Measurements from ENCODE around the gene CHSY1. TPM values are rescaled to one million over a fixed set of nuclear protein-coding genes. Genes with fewer than 3 reads are reported as not detected.

The CHSY1 gene
- total and polyA plus RNA-seq, 10 of the 15 experiments (the other 5 are each of a cell fraction or from before 2014, with no cell fraction given), result 1.4 to 31.2 (median 10.5) TPM

DNA sequence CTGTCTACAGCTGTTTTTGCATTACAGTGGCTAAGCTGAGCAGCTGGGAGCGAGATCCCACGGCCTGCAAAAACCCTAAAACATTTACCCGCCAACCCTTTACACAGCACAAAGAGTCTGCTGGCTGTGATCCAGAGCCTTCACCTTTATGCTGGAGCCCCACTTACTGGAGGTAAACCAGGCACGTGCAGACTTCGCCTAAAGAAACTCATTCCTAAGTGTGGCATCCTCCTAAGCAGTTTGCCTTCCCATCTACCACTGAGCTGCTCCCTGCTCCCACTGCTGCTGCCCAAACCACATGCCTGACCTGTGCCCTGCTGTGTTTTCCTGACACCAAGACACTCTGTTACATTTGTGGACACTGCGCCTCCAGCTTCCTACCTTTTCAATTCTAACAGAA, 53.0 kb downstream of the CHSY1 start (continued):
- TF ChIP-seq, protein P1, sequence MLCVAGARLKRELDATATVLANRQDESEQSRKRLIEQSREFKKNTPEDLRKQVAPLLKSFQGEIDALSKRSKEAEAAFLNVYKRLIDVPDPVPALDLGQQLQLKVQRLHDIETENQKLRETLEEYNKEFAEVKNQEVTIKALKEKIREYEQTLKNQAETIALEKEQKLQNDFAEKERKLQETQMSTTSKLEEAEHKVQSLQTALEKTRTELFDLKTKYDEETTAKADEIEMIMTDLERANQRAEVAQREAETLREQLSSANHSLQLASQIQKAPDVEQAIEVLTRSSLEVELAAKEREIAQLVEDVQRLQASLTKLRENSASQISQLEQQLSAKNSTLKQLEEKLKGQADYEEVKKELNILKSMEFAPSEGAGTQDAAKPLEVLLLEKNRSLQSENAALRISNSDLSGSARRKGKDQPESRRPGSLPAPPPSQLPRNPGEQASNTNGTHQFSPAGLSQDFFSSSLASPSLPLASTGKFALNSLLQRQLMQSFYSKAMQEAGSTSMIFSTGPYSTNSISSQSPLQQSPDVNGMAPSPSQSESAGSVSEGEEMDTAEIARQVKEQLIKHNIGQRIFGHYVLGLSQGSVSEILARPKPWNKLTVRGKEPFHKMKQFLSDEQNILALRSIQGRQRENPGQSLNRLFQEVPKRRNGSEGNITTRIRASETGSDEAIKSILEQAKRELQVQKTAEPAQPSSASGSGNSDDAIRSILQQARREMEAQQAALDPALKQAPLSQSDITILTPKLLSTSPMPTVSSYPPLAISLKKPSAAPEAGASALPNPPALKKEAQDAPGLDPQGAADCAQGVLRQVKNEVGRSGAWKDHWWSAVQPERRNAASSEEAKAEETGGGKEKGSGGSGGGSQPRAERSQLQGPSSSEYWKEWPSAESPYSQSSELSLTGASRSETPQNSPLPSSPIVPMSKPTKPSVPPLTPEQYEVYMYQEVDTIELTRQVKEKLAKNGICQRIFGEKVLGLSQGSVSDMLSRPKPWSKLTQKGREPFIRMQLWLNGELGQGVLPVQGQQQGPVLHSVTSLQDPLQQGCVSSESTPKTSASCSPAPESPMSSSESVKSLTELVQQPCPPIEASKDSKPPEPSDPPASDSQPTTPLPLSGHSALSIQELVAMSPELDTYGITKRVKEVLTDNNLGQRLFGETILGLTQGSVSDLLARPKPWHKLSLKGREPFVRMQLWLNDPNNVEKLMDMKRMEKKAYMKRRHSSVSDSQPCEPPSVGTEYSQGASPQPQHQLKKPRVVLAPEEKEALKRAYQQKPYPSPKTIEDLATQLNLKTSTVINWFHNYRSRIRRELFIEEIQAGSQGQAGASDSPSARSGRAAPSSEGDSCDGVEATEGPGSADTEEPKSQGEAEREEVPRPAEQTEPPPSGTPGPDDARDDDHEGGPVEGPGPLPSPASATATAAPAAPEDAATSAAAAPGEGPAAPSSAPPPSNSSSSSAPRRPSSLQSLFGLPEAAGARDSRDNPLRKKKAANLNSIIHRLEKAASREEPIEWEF (IDR thresholded peaks at IDR 0.05; ENCODE audit: insufficient replicate concordance, low read depth, low read length), result no peak
- no peak for TF ChIP-seq KAT2A (conservative IDR thresholded peaks at IDR 0.05; ENCODE audit: control insufficient read depth, low read depth, low read length)

DNA sequence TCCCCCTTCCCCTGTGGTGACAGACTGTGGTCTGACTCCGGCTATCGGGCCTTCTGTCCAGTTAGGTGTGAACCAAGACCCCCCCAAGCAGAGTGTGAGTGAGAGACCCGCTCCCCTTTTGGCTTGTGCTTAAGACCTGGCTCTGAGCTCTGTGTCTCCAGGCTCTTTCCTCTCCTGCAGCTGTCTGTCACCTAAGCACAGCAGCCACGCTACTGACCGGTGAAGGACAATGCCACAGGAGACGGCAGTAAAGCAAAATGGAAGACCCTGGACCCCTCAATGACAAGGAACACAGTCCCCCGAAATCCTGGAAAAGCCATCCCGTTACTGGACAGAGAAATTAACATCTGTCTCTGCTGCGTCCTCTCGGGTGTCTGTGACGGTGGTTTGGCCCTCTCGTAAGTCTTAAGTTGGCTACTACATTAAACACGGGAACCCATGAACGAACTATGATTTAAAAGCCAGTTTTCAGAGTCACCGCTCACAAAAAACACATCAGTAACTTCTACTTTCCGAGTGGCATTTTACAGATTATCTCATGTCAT, 53.7 kb downstream of the CHSY1 start:
- ChIA-PET POLR2A (no interaction called here), RAD21 (ENCODE audit: unreplicated experiment) (interaction anchor here (0.6 to 3.6 kb wide), 5 partner anchors 10 to 88 kb away, joined by 3 to 19 read pairs (median 4); no protein-coding TSS in a partner anchor), CTCF (interaction anchor here (1.0 to 2.5 kb wide), 6 partner anchors 9 to 76 kb away, joined by 3 to 10 read pairs (median 4); no protein-coding TSS in a partner anchor), SMC1A (ENCODE audit: uncharacterized antibody, unreplicated experiment) (interaction anchor here (1.0 to 4.8 kb wide), 5 partner anchors 10 to 69 kb away, joined by 3 to 35 read pairs (median 6); no protein-coding TSS in a partner anchor)
- Histone ChIP-seq H3K4me3 (no peak overlapping the region), H3K4me1 (ENCODE audit: control insufficient read depth, insufficient read depth, low read length) (peaks cover 39% of the 10 kb centered on the region), H3K27me3 (replicated peaks in 1 of 2; ENCODE audit: control insufficient read depth in 2 of 2, insufficient read depth in 2 of 2, low read length in 1 of 2) (no peaks in the 10 kb centered on the region), H3K4me2 (ENCODE audit: control insufficient read depth, insufficient read depth) (peak overlapping the region; percentile 81), H3K79me2 (ENCODE audit: control insufficient read depth, insufficient read depth, low read length) (peaks cover 67% of the 10 kb centered on the region), H3K36me3 (ENCODE audit: control insufficient read depth in 2 of 2, insufficient read depth in 2 of 2, low read length in 1 of 2) (peaks cover 3 to 4% of the 10 kb centered on the region in 2 experiments; a peak in 3 of 4 replicates), H3K27ac (ENCODE audit: control insufficient read depth, insufficient read depth) (peak overlapping the region; percentile 94), H2AFZ (ENCODE audit: control insufficient read depth, low read depth, low read length) (no peak overlapping the region), H4K20me1 (ENCODE audit: control insufficient read depth, insufficient read depth) (no peaks in the 10 kb centered on the region), H3K9ac (ENCODE audit: control insufficient read depth, insufficient read depth, low read length) (no peak overlapping the region), H3K9me3 (replicated peaks; ENCODE audit: control insufficient read depth, insufficient read depth, low read length) (no peaks in the 10 kb centered on the region)
- no peak for DNase-seq (ENCODE audit: low read depth, low spot score)
- BruUV-seq (replicated peaks), result no TSS peak
- no peak for FAIRE-seq
- ATAC-seq, result no peak
- in situ Hi-C loops (cut with MboI), result no loop called here
- 92% methylated on average over 16 of the region's 16 CpGs for WGBS (ENCODE audit: insufficient coverage, insufficient replicate concordance, low lambda C conversion rate, missing lambda C conversion rate)
- intact Hi-C loops (cut with micrococcal nuclease; ENCODE audit: unreplicated experiment), result loop anchor here (2.0 kb wide), 2 partner anchors 45 to 61 kb away; no protein-coding TSS in a partner anchor
- TF ChIP-seq, protein P2, sequence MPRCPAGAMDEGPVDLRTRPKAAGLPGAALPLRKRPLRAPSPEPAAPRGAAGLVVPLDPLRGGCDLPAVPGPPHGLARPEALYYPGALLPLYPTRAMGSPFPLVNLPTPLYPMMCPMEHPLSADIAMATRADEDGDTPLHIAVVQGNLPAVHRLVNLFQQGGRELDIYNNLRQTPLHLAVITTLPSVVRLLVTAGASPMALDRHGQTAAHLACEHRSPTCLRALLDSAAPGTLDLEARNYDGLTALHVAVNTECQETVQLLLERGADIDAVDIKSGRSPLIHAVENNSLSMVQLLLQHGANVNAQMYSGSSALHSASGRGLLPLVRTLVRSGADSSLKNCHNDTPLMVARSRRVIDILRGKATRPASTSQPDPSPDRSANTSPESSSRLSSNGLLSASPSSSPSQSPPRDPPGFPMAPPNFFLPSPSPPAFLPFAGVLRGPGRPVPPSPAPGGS (IDR thresholded peaks at IDR 0.05; ENCODE audit: borderline replicate concordance, insufficient read depth, low read depth, low read length, poor library complexity, severe bottlenecking), result no peak
- no peak for TF ChIP-seq SRF (IDR thresholded peaks at IDR 0.05; ENCODE audit: low read depth in 2 of 2, low read length in 2 of 2)
- TF ChIP-seq FOXM1 (IDR thresholded peaks at IDR 0.05; ENCODE audit: low read depth, low read length), result no peak
- no peak for TF ChIP-seq RBBP5 (conservative IDR thresholded peaks at IDR 0.05)
- no peak for TF ChIP-seq RAD51 (IDR thresholded peaks at IDR 0.05)
- TF ChIP-seq CREM (IDR thresholded peaks at IDR 0.05; ENCODE audit: low read depth), result no peak
- TF ChIP-seq, protein P3, sequence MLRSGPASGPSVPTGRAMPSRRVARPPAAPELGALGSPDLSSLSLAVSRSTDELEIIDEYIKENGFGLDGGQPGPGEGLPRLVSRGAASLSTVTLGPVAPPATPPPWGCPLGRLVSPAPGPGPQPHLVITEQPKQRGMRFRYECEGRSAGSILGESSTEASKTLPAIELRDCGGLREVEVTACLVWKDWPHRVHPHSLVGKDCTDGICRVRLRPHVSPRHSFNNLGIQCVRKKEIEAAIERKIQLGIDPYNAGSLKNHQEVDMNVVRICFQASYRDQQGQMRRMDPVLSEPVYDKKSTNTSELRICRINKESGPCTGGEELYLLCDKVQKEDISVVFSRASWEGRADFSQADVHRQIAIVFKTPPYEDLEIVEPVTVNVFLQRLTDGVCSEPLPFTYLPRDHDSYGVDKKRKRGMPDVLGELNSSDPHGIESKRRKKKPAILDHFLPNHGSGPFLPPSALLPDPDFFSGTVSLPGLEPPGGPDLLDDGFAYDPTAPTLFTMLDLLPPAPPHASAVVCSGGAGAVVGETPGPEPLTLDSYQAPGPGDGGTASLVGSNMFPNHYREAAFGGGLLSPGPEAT (IDR thresholded peaks at IDR 0.05; ENCODE audit: low read depth), result no peak

Data from GM12878 (cell line).